ENCODE data around the gene DUOXA1. TPM values are rescaled to one million over a fixed set of nuclear protein-coding genes. Genes with fewer than 3 reads are reported as not detected.

DUOXA1 gene
- total and polyA plus RNA-seq, 2 donors (not counting 1 experiment from before 2014, with no cell fraction given): 0.03 to 0.74 TPM

GRCh38 chr15:45112591-45113379 is 16.9 kb downstream of the DUOXA1 start:
- H3K27me3 Mint-ChIP-seq: peaks cover 77% of the 10 kb centered on the region
- ChIA-PET POLR2A (no interaction called here), CTCF (interaction anchor here (0.6 to 5.5 kb wide), 8 partner anchors 9 to 259 kb away, joined by 3 to 32 read pairs (median 4); partner anchors contain the start of gene SORD)
- no peaks in the 10 kb centered on the region for H3K36me3 ChIP-seq (replicated peaks in 1 of 2; ENCODE audit: control extremely low read depth in 1 of 2, control insufficient read depth in 1 of 2, extremely low read depth in 1 of 2, insufficient read depth in 2 of 2, low read length in 1 of 2)
- no peaks in the 10 kb centered on the region for H3K79me2 ChIP-seq (ENCODE audit: control insufficient read depth, insufficient read depth, low read length)
- peak overlapping the region; percentile 3 for H2AFZ ChIP-seq (ENCODE audit: insufficient read depth, low read depth, low read length, poor library complexity, severe bottlenecking)
- DNase-seq (peak; percentile 50), ATAC-seq (ENCODE audit: low read depth) (no peak)
- H3K27me3 ChIP-seq (replicated peaks in 1 of 4; ENCODE audit: control extremely low read depth in 1 of 4, control insufficient read depth in 3 of 4, insufficient read depth in 4 of 4, low read length in 3 of 4): peaks cover 0 to 85% (median 60%) of the 10 kb centered on the region in 4 experiments
- WGBS (ENCODE audit: insufficient coverage): 4% methylated on average over 56 of the region's 58 CpGs
- H3K9me3 Mint-ChIP-seq (ENCODE audit: insufficient read depth): no peaks in the 10 kb centered on the region
- H4K20me1 ChIP-seq (ENCODE audit: control insufficient read depth, insufficient read depth, low read length, poor library complexity, severe bottlenecking): no peaks in the 10 kb centered on the region
- peak overlapping the region in 3 of 5 experiments; percentile 18 to 23 (median 21) for H3K4me3 ChIP-seq (ENCODE audit: control extremely low read depth in 1 of 5, extremely low read depth in 1 of 5, insufficient read depth in 1 of 5, low read depth in 2 of 5, low read length in 4 of 5)
- peak overlapping the region; percentile 72 for H3K4me2 ChIP-seq (replicated peaks; ENCODE audit: low read depth, low read length, poor library complexity, severe bottlenecking)
- no peak for TF ChIP-seq CTCF (IDR thresholded peaks at IDR 0.05)
- TF ChIP-seq EZH2 (IDR thresholded peaks at IDR 0.05; ENCODE audit: borderline replicate concordance, insufficient read depth, low read depth, low read length, poor library complexity, severe bottlenecking): no peak
- no peak overlapping the region for H3K27ac ChIP-seq (ENCODE audit: low read length in 2 of 2)
- H3K9me3 ChIP-seq (ENCODE audit: control extremely low read depth in 1 of 3, control insufficient read depth in 2 of 3, insufficient read depth in 1 of 3, low read length in 2 of 3): peaks cover 0 to 42% (median 0%) of the 10 kb centered on the region in 3 donors
- H3K4me1 ChIP-seq (ENCODE audit: control insufficient read depth in 2 of 2, insufficient read depth in 2 of 2, low read length in 2 of 2): peaks cover 51 to 60% of the 10 kb centered on the region in 2 donors
- H3K4me1 Mint-ChIP-seq: peaks cover 52% of the 10 kb centered on the region
- intact Hi-C loops (cut with micrococcal nuclease): loop anchor here (10.0 kb wide), 1 partner anchor 82 kb away; no protein-coding TSS in a partner anchor
- H3K9ac ChIP-seq (ENCODE audit: low read length): no peak overlapping the region
- H3K27ac Mint-ChIP-seq: no peak overlapping the region
- peak overlapping the region; percentile 85 for H3K4me3 Mint-ChIP-seq
